Brain pericyte (primary cell): ENCODE results near the gene LTO1.
"Not testable (repeated sequence)": the region's sequence is repeated elsewhere in the genome, so short reads cannot be mapped to it uniquely, and the experiment has no call there.

ENCODE experiments used
- DNase-seq: peaks from one replicate; pipeline ENCODE4 v3.0.0-alpha.2; 2012; ENCODE audit warnings: low read depth, low spot score

Gene LTO1

GRCh38 chr11:69700278-69701140 is 25.4 kb upstream of the LTO1 start:
- DNase-seq = peak; percentile 57

GRCh38 chr11:69699213-69699612 is 24.1 kb upstream of the LTO1 start:
- no peak for DNase-seq

GRCh38 chr11:69698362-69698761 is 23.2 kb upstream of the LTO1 start:
- DNase-seq = no peak

GRCh38 chr11:69697861-69698260 is 22.7 kb upstream of the LTO1 start:
- DNase-seq = no peak

GRCh38 chr11:69697469-69697843 is 22.3 kb upstream of the LTO1 start:
- no peak for DNase-seq

GRCh38 chr11:69696749-69697468 is 21.8 kb upstream of the LTO1 start:
- DNase-seq = no peak

GRCh38 chr11:69695995-69696394 is 20.8 kb upstream of the LTO1 start:
- not testable (repeated sequence) for DNase-seq

- DNase-seq = no peak
Measured at GRCh38 chr11:69695581-69695980, 20.4 kb upstream of the LTO1 start.

GRCh38 chr11:69694781-69695180 is 19.6 kb upstream of the LTO1 start:
- DNase-seq = no peak

- no peak for DNase-seq
Measured at GRCh38 chr11:69692422-69692821, 17.3 kb upstream of the LTO1 start.

- DNase-seq = no peak
Measured at GRCh38 chr11:69691463-69691862, 16.3 kb upstream of the LTO1 start.

- DNase-seq = no peak
Measured at GRCh38 chr11:69689484-69690319, 14.5 kb upstream of the LTO1 start.

- not testable (repeated sequence) for DNase-seq
Measured at GRCh38 chr11:69687969-69688771, 13.0 kb upstream of the LTO1 start.

- DNase-seq = no peak
Measured at GRCh38 chr11:69686856-69687255, 11.7 kb upstream of the LTO1 start.

- no peak for DNase-seq
Measured at GRCh38 chr11:69686452-69686851, 11.3 kb upstream of the LTO1 start.

GRCh38 chr11:69685348-69685747 is 10.2 kb upstream of the LTO1 start:
- no peak for DNase-seq

- no peak for DNase-seq
Measured at GRCh38 chr11:69684651-69685050, 9.5 kb upstream of the LTO1 start.

GRCh38 chr11:69683764-69684333 is 8.7 kb upstream of the LTO1 start:
- no peak for DNase-seq

- DNase-seq = no peak
Measured at GRCh38 chr11:69682681-69683326, 7.7 kb upstream of the LTO1 start.

- no peak for DNase-seq
Measured at GRCh38 chr11:69682221-69682620, 7.1 kb upstream of the LTO1 start.
